HG03575 (cell line): ENCODE results near the gene PTPN1.
"Not testable (repeated sequence)": the region's sequence is repeated elsewhere in the genome, so short reads cannot be mapped to it uniquely, and the experiment has no call there.

ENCODE experiments used
- ATAC-seq: cut with Tn5 transposase; IDR thresholded peaks from one replicate; pipeline ENCODE4 v1.9.1; 2021; ENCODE audit not compliant: unreplicated experiment, insufficient number of reproducible peaks, low FRiP score; ENCODE audit errors: extremely low read depth

PTPN1 gene

DNA sequence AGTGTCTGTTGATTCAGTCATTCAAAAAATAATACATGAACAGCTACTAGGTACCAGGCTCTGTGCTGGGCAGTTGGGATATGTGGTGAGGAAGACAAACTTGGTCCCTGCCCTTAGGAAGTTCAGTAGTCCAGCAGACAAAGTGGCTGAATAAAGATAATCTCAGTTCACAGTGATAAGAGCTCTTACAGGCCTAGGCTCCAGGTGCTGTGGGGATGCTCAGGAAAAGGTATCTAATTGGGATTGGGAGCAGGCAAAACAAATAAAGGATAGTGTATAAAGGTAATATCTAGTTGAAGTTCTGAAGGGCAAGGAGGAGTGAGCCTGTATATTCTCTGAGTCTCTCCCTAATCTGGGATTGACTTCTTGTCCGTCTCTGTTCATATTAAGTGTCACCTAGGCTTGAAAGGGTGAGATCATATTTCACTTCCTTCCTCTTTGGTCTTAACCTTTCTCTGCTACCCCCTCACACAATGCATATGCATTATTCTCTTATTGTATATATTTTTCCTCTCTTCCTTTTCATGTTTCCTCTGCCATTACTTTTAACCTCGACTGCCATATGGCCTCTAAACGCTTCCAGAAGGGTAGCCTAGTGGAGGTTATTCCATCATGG is 13.5 kb downstream of the PTPN1 start:
- ATAC-seq, result no peak

DNA sequence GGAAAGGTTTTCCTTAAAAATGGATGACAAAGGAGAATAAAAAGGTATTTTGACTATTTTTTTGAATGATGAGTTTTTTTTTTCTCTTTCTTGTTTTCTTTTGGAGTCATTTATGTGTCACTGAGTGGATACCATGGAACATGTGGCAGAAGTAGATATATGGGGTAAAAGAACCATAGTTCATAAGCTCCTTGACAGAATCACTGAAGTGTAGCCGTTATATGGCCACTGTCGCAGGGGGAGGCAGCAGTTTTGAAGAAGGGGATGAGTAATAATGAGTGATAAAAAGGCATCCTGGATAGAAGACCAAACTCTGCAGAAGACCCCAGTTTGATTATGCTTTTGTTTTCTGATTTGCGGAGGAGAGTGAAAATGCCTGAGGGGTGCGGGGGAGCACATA is 15.5 kb downstream of the PTPN1 start:
- ATAC-seq, result no peak

DNA sequence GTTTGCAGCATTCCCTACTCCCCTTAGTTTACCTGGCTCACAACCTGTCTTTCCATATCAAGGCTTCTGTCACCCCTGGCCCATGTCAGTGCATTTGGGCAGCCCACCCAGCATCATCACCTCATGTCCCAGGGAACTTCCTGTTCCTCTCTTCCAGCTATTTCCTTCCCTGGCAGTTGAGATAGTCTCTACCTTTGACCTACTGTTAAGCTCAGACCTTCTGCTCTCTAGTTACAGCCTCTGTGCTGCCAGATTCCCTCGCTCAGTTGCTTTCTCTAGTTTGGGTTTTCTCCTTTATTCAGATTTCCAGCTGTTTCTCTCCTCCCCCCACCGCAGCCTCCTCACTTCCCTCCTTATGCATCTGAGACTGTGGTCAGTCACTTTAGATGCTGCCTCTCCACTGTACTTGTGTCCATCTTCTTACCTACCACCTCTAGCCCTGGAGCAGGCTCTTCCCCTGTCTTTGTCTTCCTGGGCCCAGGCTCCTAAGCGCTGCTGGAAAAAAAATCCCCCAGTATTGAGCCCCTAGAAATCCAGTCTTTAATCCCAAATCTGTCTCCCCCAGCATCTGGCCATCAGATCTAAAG is 16.3 kb downstream of the PTPN1 start:
- no peak for ATAC-seq

DNA sequence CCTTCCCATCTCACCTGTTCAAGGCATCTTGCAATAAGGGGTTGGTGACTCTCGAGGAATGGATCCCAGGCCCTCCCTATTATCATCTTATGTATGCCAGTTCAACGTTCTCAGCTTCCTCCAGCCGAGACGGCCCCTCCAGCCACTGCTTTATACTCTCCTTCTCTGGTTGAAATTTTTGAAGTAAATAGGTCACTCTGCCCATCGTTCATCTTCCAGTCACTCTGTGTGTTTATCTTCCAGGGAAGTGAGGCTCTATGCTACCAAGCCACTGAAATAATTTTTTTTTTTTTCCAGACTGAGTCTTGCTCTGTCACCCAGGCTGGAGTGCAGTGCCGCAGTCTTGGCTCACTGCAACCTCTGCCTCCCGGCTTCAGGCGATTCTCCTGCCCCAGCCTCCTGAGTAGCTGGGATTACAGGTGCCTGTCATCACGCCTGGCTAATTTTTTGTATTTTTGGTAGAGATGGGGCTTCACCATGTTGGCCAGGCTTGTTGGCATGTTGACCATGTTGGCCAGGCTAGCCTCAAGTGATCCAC is 17.0 kb downstream of the PTPN1 start:
- no peak for ATAC-seq

DNA sequence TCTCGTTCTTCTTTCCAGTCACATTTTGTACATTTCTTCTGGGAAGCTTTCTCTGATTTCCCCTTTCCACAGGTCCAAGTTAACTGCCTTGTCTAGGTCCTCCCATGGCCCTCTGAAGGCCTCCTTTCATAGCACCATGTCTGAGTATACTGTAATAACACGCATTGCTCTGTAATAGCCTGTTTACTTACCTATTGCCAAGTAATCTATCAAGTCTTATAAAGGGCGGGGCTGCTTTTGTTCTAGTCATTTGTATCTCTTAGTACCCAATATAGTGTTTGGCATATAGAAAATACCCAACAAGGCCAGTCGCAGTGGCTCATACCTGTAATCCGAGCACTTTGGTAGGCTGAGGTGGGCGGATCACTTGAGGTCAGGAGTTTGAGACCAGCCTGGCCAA is 17.9 kb downstream of the PTPN1 start:
- no peak for ATAC-seq

DNA sequence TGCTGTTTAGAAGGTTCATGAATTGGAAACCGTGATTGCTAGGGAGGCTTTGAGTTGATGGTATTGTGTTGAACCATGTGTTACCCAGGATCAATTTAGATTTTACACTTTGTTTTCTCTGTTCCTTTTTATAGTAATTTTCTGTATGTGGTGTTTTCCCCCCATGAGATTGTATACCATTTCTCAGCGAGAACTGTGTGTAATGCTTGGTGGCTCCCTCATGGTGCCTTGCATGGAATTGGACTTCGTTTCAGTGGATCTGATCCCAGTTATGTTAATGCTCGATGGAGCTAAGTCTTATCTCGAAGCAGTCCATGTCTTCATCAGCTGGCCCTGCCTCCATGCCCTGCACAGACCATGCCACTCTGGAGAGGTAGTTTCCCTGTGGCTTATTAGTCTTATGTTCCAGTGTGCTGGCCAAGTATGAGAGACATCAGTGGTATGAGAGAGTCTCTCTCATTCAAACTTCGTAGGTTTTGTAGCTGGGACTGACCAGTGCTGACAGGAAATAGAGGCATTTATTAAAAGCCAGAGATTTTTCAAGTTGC is 18.7 kb downstream of the PTPN1 start:
- no peak for ATAC-seq

DNA sequence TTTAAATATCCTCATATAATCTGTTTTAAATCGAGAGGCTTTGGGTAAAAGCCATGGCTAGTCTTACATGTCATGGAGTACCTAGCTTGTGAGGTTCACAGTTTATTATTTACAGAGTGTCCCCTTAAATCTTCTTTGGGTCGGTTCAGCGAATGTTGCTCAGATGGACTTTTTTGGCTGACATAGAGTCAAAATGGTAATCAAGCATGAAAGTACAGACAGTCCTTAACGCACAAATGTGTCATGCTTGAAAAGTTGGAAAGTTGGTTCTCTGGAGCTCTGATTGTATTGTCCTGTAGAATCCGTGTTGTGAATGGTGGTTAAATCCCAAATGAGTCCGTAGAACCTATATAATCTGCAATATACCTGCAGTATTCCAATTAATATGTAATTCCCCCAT is 22.0 kb downstream of the PTPN1 start:
- ATAC-seq, result no peak

DNA sequence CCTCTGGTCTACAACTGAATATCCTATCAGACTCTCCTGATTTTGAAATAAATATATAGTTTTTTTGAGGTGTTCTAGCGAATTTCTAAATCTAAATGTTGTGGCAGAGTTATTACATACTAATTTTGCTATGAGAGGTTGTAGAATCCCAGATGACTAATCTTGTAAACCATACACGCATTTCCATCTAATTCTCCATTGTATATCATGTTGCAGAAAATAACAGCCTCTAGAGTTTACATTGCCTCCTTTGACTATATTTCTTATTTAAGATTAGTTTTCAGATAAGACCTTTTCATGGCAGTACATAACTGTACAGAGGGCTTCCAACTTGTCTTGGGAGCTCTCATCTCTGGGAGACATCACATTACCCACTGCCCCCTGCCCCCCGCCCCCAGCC is 22.9 kb downstream of the PTPN1 start:
- ATAC-seq, result no peak

DNA sequence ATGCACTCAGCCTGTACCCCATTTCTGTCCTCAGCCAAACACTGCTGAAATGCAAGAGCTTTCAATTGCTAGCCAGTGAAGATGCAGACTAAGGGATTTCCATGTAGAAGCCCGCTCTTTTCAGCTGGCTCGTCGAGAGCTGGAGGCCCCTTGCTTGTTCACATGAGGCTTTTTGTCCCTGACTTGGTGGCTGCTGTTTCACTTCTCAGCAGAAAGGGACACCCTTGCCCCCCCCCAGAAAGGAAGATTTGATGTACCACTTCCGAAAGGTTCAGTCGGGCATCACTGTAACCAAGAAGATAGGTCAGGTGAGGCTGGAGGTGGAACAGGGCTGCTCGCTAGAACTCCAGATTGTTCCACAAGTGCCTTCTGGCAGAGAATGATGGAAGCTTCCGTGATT is 23.3 kb downstream of the PTPN1 start:
- no peak for ATAC-seq

DNA sequence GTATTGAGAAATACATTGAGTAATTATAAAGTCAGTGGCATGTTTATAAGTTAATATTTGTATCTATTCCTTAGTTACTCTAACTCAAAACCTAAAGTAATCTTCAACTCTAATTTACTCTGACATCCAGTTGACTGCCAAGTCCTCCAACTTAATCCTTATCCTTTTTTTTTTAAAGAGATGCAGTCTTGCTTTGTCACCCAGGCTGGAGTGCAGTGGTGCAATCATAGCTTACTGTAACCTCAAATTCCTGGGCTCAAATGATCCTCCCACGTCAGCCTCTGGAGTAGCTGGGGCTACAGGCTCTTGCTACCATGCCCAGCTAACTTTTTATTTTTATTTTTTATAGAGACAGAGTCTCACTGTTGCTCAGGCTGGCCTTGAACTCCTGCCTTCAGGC is 24.4 kb downstream of the PTPN1 start:
- no peak for ATAC-seq

DNA sequence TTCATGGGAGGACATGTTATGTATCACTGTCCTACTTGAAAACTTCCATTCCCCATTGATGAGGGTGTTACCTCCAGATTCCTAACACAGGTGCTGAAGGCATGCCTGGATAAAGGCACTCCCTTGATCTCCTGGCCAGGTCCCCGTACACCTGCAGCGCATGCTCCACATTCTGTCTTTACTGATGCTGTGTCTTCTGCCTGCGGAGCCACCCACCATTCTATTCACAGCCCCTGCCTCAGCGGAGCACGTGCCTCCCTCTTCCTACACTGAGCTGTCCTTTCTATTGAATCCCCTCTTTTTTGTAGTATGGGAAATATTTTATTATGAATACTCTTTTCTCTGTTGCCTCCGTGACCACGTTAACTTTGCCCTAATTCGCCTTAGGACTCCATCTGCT is 25.0 kb downstream of the PTPN1 start:
- ATAC-seq, result no peak

DNA sequence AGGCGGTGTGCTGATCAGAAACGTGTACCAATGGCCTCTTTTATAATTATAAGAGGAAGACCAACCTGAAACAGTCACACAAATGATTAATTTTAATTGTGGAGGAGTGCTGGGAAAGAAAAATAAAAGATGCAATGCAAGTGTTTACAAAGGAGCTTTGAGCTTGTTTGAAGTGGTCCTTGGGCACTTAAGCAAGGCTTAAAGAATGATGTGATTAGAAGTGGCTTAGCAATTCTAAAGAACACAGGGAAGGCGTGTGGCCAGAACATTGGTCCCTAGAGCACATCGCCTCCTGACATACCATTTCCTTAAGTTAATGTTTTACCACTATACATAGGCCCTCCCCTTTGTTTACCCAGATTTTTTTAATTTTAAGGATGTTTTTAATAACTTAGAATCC is 26.1 kb downstream of the PTPN1 start:
- no peak for ATAC-seq

DNA sequence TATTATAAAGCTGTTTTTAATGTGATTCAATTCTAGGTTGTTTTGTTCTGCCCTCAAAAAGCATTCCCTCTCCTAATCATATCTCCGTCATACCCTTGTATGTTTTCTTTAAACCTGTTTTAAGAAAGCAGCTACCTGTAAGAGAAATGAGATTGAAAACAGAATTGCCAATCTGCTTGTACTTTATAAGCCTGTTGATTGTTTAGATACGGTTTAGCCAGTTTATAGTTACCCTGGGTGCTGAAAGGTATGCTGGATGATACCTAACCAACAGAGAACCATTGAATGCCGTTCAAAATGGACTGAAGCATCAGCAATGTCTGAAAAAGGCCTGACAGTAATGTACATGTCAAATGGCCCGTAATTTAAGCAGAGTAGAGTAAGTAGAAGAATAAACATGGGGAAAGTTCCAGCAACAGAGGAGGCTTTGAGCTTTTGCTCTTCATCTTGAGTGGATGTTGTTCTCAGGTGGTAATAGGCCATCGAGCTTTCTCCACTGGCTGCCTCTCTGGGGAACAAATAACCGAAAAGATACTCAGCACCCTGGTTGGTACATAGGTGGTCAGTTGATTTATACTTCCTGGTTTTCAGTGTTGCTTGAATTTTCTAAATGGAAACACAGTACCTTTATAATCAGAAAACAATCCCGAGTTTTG is 27.5 kb downstream of the PTPN1 start:
- ATAC-seq, result no peak

DNA sequence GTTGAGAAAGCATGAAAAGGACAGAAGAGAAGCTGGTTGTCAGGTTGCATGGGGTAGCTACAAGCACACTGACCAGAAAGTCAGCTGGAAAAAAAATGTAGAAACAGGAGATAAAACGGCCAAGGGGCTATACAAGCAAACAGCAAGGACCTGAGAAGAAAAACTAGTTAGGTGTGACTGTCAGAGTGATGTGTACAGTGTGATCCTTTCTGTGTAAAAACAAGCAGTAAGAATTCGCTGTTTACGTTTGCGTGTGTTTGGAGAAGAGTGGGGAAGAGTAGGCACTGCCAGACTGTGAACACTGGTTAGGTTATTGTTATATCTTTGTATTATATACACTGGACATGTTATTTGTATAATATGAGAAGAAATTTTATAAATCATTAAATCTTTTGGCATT is 28.1 kb downstream of the PTPN1 start:
- no peak for ATAC-seq

DNA sequence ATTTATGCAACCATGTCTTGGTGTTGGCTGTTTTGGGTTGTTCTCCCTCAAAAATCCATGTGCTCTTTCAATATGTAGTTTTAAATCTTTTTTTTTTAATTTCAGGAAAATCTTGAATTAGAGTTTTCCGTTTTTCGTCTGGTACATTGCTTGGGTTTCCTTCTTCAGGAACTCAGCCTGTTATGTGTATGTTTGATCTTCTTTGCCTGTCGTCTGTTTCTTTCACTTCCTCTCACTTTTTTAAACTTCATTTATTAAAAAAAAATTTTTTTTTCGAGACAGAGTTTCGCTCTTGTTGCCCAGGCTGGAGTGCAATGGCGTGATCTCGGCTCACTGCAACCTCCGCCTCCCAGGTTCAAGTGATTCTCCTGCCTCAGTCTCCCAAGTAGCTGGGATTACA is 29.6 kb downstream of the PTPN1 start:
- ATAC-seq, result not testable (repeated sequence)

DNA sequence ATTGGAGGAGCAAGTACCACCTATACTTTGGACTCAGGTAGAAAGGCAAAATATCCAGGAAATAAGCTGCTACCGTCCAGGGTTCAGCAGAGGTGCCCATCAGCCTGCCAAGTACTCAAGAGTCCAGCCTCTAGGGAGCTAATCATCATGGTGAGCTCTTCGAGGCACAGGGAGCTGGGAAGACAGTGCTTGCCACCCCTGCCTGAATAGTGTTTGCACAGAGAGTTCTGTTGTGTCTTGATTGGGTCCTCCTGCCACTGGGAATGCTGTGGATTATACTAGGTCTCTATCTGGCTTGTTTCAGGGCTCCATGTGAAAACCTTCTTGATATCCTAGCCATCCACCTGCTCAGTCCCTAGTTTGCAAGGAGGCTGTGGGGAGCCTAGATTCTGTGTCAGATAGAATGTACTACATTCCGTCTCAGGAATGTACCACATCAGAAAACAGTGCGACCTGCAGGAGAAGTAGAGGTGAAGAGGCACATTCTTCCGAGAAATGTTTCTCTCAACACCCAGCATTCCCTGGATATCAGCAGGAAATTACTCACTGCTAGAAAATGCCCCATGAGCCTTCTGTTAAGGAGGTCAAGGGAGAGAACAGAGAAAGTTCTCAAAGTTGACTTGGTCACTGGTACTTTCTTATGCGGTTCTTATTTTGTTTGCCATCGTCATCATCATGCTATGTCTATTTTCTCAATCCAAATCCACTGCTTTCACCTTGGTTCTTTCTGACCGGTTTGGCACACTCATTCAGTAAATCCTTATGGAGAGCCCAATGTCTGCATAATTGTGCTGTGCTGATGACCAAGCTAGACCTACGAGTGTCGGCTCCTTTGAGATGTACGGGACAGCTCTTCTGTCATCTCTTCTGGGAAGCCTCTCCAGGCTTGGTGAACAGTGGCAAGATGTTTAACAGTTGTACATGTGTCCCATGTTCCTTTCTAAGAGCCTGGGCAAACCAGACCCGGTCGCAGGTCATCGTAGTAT is 30.7 kb downstream of the PTPN1 start:
- no peak for ATAC-seq

DNA sequence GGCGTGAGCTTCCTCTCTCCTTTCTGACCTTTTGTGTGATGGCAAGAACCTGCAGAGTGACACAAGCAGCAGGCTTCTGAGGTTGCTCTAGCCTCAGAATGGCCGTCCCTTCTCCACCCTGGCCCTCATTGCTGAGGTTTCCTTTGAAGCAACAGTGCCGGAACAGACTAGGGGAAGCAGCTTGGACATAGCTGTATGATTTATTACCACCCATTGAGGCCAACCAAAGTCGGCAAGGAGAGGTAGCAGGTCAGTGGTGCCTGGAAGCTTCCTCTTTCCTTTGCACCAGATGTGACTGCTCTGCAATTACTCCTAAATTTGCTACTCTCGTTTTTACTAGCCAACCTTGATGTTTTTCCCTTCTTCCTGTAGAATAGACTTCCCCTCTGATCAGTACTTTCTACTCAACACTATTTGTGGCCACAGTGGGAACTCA is 31.4 kb downstream of the PTPN1 start:
- ATAC-seq, result no peak

DNA sequence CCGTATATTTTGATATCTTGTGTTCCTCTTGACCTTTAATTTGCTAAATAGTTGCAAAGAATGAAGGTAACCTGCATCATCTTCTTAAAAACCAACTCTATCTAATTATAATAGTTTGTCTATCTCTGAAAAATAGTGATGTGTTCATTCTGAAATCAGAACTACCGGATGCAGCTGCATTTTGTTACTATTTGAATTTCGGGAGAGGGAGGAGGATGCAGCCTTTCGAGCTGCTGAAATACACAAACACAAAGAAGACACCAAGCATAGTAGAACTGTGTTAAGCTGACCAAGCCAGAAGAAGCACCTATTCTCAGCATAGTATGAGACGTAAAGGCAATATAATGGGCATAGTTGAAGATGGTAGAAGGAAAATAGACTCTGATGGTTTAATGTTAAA is 33.1 kb downstream of the PTPN1 start:
- ATAC-seq, result no peak

DNA sequence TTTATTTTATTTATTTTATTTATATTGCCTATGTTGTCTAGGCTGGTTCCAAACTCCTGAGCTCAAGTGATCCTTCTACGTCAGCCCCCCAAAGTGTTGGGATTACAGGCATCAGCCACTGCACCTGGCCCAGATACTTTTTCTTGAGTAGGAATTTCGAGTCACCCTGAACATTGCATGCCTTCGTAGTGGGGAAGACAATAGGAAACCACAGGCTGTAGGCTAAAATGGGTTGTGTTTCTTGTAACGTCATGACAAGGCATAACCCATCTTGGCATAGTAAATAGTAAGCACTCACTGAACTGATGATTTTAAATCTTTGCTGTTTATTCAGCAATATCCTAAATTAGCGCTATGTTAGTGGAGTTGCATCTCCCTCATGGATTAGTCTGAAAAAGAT is 34.9 kb downstream of the PTPN1 start:
- ATAC-seq, result no peak
